IPS DF 4.7 (cell line): ENCODE data around the gene AANAT.

Experiments used
- DNase-seq: peaks from one replicate; pipeline ENCODE4 v3.0.0-alpha.2; 2013; ENCODE audit warnings: low spot score; ENCODE audit errors: extremely low read depth

The AANAT gene

DNA sequence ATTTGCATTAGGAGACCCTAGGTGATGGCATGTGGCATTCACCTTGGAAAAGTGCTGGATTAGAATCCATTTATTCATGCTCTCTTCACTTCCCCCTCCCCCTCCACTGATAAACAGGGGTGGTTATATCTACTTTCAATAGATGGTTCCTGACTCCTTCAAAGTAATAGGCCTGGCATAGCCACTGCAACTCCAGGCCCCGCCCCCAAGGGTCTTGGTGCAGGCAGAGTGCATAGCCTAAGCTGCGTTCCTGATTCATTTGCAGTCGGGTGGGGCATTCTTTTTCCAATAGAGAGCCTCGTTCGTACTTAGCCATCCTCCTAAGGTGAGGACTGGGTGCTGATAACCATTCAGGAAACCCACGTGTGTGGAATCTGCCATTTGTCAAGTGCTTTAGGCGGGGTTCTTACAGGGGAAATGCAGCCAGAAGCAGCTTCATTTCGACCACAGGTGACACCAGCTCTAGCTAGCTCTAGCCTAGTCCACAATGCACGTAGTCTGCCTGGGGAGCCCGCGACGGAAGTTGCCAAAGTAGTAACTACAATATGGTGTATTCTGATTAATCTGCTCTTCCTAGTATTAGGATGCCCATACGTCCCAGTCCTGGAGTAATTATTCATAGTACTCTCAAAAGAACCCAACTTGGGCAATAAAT lies 25.6 kb upstream of the AANAT start:
- DNase-seq, result no peak

DNA sequence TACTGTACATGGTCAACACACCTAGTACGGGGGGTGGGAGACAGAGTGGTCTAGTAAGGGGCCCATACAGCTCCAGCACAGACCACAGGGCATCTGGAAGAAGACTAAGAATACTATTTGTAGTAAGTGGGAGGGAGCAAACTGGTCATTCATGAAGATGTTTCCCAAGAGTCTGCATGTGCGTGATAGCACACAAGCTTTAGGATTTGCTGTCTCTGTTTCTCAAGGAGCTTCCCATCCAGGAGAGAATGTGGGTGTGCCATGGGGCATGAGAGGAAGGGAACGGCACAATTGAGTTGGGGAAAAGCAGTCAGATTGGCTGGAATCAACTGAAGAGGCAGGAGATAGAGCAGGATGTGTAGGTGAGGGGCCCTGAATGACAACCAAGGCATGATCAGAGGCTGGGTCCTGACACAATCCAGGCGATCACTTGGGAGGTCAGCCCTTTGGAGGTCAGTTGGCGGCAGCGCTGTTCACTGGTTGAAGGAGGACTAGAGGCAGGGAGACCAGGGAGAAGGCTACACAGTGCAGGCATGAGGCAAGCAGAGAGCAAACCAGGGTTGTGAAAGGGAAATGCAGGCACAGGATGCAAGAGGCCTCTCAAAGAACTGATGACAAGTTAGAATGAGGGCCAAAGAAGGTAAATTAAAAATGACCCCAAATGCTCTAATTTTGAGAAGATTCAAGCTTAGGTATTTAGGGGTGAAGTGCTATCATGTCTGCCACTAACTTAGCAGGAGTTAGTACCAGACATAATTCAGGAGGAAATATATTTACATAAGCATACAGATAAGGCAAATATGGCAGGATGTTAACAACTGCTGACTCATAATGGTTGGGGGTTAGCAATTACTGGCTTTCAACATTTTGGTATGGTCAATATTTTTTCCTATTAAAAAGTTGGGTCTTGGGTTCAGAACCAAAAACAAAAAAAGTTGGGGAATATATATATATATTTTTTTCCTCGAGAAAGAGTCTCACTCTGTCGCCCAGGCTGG lies 24.8 kb upstream of the AANAT start:
- no peak for DNase-seq

DNA sequence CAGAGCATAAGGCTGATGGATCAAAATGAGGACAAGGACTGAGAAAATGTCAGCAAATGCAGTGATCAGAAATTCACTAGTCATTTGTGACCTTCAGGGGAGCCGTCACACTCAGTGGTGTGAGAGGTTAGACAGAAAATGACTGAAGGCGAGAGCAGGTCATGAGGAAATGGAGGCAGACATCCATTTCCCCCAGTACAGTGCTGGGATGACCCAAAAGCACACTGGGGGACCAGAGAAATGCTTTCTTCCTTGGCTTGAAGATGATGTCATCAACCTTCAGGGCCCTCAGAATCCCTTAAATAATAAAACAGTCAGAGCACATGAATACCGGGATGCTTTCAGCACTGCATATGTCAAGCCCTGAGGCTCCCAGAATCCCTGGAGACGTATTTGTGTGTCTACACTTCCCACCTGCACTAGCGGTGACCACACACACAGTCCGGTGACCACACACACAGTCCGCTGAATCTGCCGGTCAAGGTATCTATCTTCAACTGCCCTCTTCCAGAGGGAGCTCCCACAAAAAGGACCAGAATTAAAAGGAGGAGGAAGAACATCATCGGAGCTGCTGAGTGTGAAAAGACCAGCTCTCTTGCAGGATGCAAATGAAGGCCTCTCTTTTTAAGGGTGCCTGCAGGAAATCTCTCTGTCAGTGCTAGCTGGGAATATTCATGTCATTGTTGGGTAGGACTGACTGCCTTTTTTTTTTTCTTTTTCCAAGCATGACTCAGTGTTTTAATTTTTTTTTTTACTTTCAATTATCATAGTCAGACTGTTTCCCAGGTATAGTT lies 22.7 kb upstream of the AANAT start:
- no peak for DNase-seq

DNA sequence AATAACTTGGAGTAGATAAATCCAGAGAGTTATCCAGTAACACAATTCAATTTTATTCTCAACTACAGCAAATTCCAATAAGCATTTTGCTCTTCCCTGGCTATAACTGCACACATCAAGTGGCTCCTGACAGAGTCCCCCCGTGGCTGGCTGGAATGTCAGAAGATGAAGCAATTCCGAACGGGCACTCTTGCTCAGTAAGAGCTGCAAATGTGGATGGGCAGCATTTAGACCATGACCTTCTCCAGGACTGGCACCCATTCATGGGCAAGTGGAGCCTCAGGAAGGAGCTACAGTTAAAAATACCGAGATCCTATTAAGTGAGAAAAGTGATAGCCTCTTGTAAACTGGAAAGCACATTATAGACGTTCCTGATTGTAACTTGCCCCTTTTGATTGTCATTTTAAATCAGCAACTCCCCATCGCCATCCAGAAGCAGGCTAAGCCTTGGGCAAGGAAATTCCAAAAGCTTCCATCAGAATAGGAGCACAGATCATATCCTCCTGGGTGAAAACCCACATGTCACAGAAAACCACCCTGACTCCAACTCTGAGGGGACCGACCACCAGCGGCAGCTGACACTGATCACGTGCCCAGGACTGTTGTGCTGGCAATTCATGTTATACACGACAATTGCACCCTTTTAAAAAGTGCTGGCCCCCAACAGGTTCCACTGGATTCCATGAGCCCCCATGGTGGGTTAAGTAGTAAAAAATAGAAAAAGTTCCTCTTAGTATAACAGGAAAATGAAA lies 21.5 kb upstream of the AANAT start:
- DNase-seq, result no peak

DNA sequence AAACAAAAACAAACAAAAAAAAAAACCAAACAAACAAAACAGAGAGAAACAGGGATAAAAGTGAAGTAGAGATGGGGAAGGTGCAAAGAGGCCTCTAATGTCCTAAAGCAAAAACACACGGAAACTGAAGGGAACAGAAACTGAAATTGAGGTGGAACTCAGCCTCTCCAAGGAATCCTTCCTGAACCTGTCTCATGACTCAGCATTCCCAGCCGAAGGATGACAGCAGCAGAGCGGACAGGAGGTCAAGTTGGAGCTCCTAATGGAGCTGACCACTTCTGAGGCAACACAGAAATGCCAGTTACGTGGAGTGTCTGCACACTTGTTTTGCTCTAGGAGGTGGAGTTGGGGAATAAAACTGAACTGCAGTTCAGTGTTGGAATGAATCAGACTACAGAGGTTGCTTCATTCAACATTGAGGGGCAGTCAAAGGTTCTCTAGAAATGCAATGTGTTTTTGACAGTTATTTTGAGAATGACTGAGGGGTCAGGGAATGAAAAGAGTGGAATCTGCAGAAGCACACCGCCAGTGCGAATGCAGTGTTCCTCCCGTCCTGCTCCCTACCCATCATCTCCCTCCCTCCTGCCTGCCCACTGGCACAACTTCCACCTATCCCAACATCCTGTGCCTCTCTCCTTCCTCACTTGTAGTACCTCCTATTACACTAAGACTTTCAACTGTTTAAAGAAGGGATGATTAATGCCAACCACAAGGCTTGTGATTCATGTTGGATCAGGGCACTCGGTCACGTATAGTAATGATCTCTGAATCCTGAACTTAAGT lies 20.8 kb upstream of the AANAT start:
- DNase-seq, result no peak

DNA sequence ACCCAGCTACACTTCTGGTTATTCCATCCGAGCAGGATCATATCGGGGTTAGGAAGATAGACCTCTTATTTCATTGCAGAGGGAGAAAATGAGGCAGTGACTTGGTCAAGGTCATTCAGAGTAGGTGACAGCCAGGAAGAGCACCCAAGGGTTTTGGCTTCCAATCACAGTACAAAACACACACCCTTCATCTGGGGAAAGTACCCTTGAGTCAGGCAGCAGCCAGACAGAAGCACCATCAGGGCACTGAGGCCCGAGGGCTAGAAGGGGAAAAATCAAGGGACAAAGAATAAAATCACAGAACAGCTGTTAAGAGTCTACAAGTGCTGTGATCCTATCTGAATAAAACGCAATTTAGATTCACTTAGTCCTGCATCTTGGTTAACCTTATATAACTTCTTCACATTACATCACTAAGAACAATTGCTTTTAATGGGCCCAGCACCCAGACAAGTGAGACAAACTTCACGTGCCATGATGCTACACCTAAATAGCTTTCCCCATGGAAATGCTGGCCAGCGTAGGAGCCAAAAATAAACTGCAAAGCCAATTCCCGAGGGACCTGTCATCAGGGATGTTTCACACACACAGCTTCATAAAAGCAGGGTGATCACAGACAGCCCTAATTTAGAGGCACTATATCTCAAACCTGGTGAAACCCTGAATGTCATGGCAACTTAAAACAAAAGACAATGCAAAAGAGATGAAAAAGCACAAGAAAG lies 19.3 kb upstream of the AANAT start:
- no peak for DNase-seq

DNA sequence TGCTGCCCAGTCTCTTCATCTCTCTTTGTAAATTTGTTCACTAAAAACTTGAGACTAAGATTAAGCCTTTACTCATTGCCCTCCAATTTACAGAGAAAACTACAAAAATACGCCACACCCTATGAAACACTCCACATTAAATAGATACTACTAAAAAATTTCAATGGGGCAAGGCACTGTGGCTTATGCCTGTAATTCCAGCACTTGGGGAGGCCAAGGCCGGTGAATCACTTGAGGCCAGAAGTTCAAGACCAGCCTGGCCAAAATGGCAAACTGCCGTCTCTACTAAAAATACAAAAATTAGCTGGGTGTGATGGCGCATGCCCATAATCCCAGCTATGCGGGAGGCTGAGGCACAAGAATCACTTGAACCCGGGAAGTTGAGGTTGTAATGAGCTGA lies 18.3 kb upstream of the AANAT start:
- no peak for DNase-seq

DNA sequence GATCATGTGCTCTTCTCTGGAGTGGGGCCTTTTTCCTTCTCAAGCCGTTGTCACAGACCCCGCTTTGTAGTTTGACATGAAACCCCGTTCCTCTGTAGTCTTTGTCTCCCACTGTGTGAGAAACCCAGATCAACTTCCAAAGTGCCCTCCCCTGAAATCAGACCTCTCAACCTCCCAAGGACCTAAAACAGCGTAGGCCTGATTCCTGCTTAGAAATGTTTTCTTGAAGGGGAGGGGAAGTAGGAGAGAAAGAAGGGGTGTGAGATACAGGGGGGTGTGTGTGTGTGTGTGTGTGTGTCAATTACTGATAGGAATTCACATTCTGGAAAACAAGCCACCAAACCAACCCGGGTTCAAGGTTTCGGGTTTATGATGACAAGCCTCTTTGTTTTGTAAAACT lies 15.9 kb upstream of the AANAT start:
- DNase-seq, result no peak

DNA sequence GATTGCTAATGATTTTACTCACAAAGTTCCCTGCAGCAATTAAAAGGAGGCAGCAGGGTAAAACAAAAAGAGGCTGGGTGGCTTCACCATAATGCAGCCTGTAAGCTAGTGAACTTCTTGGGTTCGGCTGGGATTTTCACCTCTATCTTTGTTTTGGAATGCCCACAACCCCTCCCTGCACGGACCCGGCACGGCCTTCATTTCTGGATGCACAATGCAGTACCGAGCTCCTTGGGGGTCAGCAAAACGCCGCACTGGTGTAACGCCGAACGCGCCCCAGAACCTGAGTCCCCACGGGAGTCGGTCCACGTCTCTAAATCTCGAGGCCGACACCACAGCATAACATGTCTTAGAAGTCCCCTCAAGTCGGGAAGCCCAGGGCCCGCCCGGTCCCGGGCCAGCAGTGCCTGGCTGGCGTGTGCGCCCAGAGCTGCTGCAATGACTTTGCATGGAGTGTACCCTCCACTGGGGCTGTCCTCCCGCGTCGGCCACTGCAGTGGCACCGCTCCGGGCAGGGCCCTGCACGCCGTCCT lies 15.2 kb upstream of the AANAT start:
- no peak for DNase-seq

DNA sequence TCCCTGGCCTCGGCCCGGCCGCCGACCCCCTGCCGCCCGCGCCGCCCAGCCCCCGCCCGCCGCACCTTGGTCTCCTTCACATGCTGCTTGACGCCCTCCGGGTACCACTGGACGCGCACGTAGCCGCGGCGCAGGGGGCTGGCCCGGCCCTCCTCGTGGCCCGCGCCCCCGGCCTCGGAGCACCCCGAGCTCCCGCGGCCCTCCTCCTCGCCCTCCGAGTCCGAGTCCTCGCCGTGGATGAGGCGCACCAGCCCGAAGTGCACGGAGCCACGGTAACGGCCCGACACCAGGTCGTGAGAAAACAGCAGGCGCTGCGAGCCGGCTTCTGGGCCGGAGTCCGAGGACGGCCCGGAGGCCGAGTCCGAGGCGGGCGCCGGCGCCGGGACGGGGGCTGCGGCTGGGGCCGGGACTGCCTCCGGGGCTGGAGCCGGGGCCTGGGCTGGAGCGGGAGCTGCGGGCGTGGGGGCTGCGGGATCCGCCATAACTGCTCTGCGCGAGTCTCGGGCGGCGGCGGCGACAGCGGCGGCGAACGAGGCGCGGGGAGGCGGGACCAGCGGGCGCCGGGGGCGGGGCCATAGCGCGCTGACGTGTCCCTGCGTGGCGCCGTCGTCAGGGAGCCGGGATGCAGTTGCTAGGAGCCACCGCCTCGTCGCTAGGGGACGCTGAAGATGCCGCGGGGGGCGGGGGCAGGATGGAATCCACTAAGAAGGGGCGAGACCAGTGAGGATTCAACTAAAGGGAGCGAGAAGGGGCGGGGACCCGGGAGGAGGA lies 14.6 kb upstream of the AANAT start, which contains the start of gene UBE2O:
TSS of gene UBE2O (minus strand) at position 493 of the 771 bp plus-strand sequence. CDS start at position 482, 11 bp downstream.
- no peak for DNase-seq

DNA sequence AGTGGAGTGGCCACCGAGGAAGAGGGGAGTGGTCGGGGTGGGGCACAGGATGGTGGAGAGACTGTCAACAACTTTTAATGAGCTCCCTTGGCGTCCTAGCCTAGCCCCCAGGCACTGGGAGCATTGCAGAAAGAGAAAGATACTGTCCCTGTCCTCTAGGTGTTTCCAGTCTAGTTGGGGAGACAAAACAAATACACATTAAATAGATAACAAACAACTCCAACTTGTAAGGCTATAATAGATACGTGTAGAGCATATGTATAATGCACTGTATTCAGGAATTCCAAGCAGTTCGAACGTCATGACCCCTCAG lies 14.0 kb upstream of the AANAT start:
- no peak for DNase-seq

DNA sequence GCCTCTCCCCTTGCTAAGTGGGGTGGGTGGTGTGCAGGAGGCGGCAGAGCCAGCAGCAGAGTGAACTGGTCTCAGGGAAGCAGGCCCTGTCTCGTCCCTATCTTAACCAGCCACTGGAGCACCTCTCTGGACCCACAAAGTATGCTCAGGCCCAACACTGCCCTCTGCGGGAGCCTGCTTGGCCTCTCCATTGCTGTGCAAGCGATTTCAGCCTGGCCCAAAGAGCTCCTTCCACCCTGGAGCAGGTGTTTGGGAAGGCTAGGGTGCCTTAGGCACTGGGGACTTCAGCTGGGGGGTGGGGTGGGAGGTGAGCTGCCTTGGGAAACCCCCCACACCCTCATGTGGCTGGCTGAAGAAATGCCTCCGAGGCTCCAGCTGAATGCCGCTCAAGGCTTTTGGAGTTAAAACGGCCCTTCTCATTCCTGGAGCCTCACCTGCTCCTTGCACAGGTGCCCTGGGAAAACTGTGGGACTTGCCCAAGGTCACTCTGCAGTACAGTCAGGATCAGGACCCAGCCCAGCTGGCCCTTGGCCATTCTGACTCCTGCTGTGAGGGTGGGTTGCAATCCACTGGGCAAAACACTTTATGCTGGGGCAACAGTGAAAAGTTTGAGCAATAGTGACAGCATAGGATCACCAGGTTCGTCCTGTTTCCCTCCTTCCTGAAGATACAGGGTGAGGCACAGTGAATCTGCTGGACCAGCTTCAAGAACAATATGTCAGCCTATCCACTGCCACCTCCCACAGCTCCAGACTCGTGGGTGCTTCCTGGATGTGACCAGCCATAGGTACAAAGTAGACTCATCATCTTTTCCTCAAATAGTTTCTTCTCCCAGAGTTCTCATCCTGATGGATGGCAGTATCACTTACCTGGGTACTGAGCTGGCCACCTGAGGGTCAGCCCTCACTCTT lies 8.6 kb upstream of the AANAT start:
- no peak for DNase-seq

DNA sequence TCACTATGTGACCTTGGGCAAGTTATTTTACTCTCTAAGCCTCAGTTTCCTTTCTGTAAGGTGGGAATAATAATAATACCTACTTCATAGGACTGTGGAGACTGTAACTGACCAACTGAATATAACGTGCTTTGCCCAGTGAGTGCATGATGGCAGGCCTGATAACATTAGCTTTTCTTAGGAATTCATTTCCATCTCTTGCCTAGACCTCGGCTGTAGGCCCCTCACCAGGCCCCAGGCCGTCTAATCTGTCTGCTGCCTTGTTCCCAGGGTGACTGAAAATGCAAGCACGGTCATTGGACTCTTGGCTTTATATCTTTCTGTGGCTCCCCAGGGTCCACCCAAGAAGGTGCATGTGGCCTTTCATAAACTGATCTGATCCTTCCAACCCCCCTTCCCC lies 7.7 kb upstream of the AANAT start:
- DNase-seq, result no peak

DNA sequence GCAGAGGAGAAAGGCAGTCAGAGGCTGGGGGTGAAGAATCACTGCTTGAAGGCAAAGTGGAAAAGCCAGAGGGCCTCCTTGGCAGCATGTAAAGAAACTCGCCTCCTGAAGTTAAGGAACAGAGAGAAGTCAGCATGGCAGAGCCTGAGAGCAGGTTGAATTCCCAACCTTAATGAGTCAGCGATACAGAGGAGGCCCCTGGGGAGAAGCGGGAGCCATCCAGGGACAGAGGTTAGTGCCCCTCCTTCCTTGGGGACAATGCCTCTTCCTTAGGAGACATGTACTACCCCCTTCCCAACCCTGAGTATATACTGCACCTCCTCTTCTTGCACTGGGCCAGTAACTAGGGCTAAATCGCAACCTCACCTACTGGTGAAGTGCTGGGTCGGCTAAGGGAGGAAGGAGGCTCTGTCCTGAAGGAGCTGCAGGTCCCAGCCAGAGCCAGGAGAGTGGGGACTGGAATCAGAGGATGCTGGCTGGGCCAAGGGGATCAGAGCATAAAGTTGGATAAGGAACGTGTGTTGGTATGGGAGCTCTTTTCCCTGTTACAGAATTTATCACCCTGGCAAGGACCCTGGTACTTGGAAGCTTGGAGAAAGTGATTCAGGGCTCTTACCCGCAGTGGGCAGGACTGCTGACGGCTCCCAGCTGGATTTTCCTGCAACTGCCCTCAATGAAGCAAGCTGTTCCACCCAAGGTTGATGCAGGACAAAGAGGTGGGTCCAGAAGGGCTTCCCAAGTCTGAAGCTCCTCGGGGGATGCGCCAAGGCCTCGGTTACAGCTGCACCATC lies 5.4 kb upstream of the AANAT start:
- DNase-seq, result no peak

DNA sequence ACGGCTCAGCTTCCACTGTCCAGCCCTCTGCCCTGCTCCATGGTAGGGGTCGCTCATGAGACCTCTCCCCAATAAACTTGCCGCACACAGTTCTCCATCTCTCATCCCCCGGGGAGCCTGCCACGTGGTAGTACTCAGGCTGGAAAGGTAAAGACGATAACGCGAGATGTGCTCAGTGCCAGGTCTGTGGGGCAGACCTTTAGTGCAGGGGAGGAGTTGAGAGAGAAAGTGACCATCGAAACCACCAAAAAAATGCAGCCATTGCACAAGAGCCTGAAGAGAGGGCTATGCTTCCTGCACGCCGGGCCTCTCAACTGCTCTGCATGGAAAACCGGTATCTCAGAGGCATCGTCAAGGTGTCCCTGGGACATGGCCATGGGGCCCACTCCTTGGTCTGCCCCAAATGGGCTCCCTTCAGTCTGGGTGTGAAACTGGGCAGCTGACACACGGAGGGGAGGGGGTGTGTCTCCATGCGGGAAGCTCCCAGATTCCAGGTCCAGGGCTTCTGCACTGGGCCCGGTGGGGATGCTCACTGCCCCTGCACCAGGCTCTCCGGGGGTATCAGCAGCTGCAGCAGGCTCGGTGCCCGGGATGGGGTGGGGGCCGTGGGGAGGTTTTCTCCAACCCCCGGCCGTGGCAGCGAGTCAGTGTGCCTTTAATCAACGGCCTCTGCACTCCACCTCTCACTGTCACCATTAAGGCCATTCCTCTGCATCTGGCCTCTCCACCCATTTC lies 4.7 kb upstream of the AANAT start:
- DNase-seq, result no peak

DNA sequence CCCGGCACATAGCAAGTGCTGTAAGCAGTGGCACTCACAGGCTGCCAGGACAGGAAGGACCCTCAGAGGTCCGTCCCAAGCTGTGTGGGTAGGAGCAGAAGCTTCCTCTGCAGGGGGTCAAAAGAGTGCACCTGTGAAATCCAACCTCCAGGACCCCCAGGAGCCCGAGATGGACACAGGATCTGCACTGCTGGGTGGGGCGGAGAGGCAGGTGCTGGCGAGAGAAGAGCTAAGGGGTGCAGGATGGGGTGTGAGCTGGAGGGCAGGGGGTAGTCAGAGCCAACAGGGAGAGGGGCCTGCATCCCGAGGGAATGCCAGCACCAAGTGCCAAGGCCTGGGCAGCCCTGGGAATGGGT lies 650 bp upstream of the AANAT start:
- DNase-seq, result no peak
